GM23338 (cell line): ENCODE measurements around the gene GCDH. TPM values are rescaled to one million over a fixed set of nuclear protein-coding genes. Genes with fewer than 3 reads are reported as not detected.

Experiments
- ATAC-seq: fragments of 200-7000 bp; cut with Tn5 transposase; 3 replicates; pipeline ENCODE4 v1.9.1; 2020
- DNase-seq: peaks from one replicate; pipeline ENCODE4 v3.0.0-alpha.2; 2015; ENCODE audit warnings: low spot score
- H2AFZ ChIP-seq: fragments of 200-600 bp; sonication (generic); 2 replicates; pipeline ENCODE4 v1.8.0; 2016; ENCODE audit warnings: antibody characterized with exemption, mild to moderate bottlenecking, moderate library complexity
- H3F3A ChIP-seq: fragments of 200-600 bp; sonication (generic); replicated peaks from 2 replicates; pipeline ENCODE4 v1.8.0; 2017; ENCODE audit warnings: antibody characterized with exemption, mixed run types, low read depth
- H3K27ac ChIP-seq: fragments of 200-600 bp; sonication (generic); 2 replicates; pipeline ENCODE4 v1.6.1; 2016; ENCODE audit warnings: low read depth
- H3K27me3 ChIP-seq: fragments of 200-600 bp; sonication (generic); 2 replicates; pipeline ENCODE4 v1.8.0; 2016; ENCODE audit warnings: mild to moderate bottlenecking, mixed run types, moderate library complexity; ENCODE audit not compliant: insufficient read depth
- H3K36me3 ChIP-seq: fragments of 200-600 bp; sonication (generic); 2 replicates; pipeline ENCODE4 v1.8.0; 2016; ENCODE audit warnings: mild to moderate bottlenecking; ENCODE audit not compliant: insufficient read depth
- H3K4me1 ChIP-seq: fragments of 200-600 bp; sonication (generic); 2 replicates; pipeline ENCODE4 v1.8.0; 2016; ENCODE audit warnings: mild to moderate bottlenecking, moderate library complexity; ENCODE audit not compliant: insufficient read depth
- H3K4me2 ChIP-seq: fragments of 200-600 bp; sonication (generic); 2 replicates; pipeline ENCODE4 v1.7.1; 2017; ENCODE audit warnings: mixed run types
- H3K4me3 ChIP-seq: fragments of 200-600 bp; sonication (generic); 2 replicates; pipeline ENCODE4 v1.6.1; 2016; ENCODE audit warnings: mixed run types
- H3K79me2 ChIP-seq: fragments of 200-600 bp; sonication (generic); replicated peaks from 2 replicates; pipeline ENCODE4 v1.8.0; 2017; ENCODE audit warnings: mild to moderate bottlenecking; ENCODE audit not compliant: insufficient read depth
- H3K9me2 ChIP-seq: fragments of 200-600 bp; sonication (generic); 2 replicates; pipeline ENCODE4 v1.8.0; 2017; ENCODE audit not compliant: insufficient read depth
- H4K20me1 ChIP-seq: fragments of 200-600 bp; sonication (generic); replicated peaks from 2 replicates; pipeline ENCODE4 v1.8.0; 2017; ENCODE audit warnings: mild to moderate bottlenecking; ENCODE audit not compliant: insufficient read depth
- H3K27ac Mint-ChIP-seq: 2 replicates; pipeline ENCODE4 v1.8.0; 2020; ENCODE audit warnings: inconsistent platforms, mild to moderate bottlenecking, moderate library complexity, mixed read lengths
- H3K27me3 Mint-ChIP-seq: 3 replicates; pipeline ENCODE4 v1.8.0; 2022; ENCODE audit warnings: low read depth, mild to moderate bottlenecking, moderate library complexity, mixed read lengths, inconsistent platforms; ENCODE audit not compliant: insufficient read depth, poor library complexity
- H3K36me3 Mint-ChIP-seq: 3 replicates; pipeline ENCODE4 v1.8.0; 2021; ENCODE audit warnings: low read depth, mild to moderate bottlenecking, inconsistent platforms, moderate library complexity, mixed read lengths
- H3K4me1 Mint-ChIP-seq: 3 replicates; pipeline ENCODE4 v1.8.0; 2020; ENCODE audit warnings: mild to moderate bottlenecking, inconsistent platforms, mixed read lengths
- H3K4me3 Mint-ChIP-seq: 3 replicates; pipeline ENCODE4 v1.8.0; 2021; ENCODE audit warnings: moderate library complexity, mild to moderate bottlenecking, inconsistent platforms, mixed read lengths
- H3K9me3 Mint-ChIP-seq: 3 replicates; pipeline ENCODE4 v1.8.0; 2020; ENCODE audit warnings: moderate library complexity, mild to moderate bottlenecking, inconsistent platforms, mixed read lengths
- ETS1 ChIP-seq: IDR thresholded peaks from 2 replicates; pipeline ENCODE4 v1.6.1; 2016; ENCODE audit warnings: antibody characterized with exemption
- EZH2 ChIP-seq: fragments of 200-600 bp; sonication (generic); IDR thresholded peaks from one replicate; pipeline ENCODE4 v1.8.0; 2017; ENCODE audit warnings: antibody characterized with exemption, mild to moderate bottlenecking, low read depth; ENCODE audit not compliant: unreplicated experiment
- EZH2phosphoT487 ChIP-seq: fragments of 200-600 bp; sonication (generic); IDR thresholded peaks from one replicate; pipeline ENCODE4 v1.8.1; 2018; ENCODE audit warnings: antibody characterized with exemption; ENCODE audit not compliant: unreplicated experiment
- JUNB ChIP-seq: IDR thresholded peaks from one replicate; pipeline ENCODE4 v1.6.1; 2016; ENCODE audit warnings: antibody characterized with exemption; ENCODE audit not compliant: unreplicated experiment
- POLR2AphosphoS5 ChIP-seq: IDR thresholded peaks from 2 replicates; pipeline ENCODE4 v1.6.1; 2016; ENCODE audit warnings: antibody characterized with exemption, low read depth
- REST ChIP-seq: IDR thresholded peaks from one replicate; pipeline ENCODE4 v1.6.1; 2018; ENCODE audit warnings: antibody characterized with exemption; ENCODE audit not compliant: unreplicated experiment
- ZNF114 ChIP-seq: fragments of 250-450 bp; sonication (Bioruptor Pico); IDR thresholded peaks from 2 replicates; pipeline ENCODE4 v1.5.0; 2020; ENCODE audit warnings: mild to moderate bottlenecking, moderate library complexity
- ZNF331 ChIP-seq: fragments of 250-450 bp; sonication (Bioruptor Pico); IDR thresholded peaks from 2 replicates; pipeline ENCODE4 v1.5.0; 2020; ENCODE audit warnings: low read depth, mild to moderate bottlenecking, moderate library complexity
- ZNF462 ChIP-seq: fragments of 250-450 bp; sonication (Bioruptor Pico); IDR thresholded peaks from 2 replicates; pipeline ENCODE4 v1.5.0; 2020; ENCODE audit warnings: mild to moderate bottlenecking, moderate library complexity
- polyA plus RNA-seq: library from polyadenylated mRNA; unstranded; fragments of >200 nt; fragmentation: Nextera tagmentation; extraction: Ambion mirVana; gene quantifications from 2 replicates; pipeline ENCODE4 v1.2.1, GENCODE V29; 2016
- total RNA-seq: library from RNA; depleted of rRNA; stranded (reverse); fragments of >200 nt; shearing (Covaris generic); gene quantifications from 2 replicates; pipeline ENCODE4 v1.2.3, GENCODE V29; 2014

Gene GCDH
- total and polyA plus RNA-seq, 2 experiments from 2014 or later, result 54.1 to 99.8 TPM

- Histone ChIP-seq H3K9me2 (no peaks in the 10 kb centered on the region), H3F3A (peaks cover 36% of the 10 kb centered on the region), H3K4me2 (no peak overlapping the region), H3K27ac (no peak overlapping the region), H3K4me1 (peaks cover 20% of the 10 kb centered on the region), H3K79me2 (peaks cover 8% of the 10 kb centered on the region), H3K27me3 (no peaks in the 10 kb centered on the region), H3K36me3 (no peaks in the 10 kb centered on the region), H4K20me1 (peaks cover 11% of the 10 kb centered on the region), H2AFZ (no peak overlapping the region), H3K4me3 (no peak overlapping the region)
- Mint-ChIP-seq H3K27me3 (peaks cover 17% of the 10 kb centered on the region), H3K27ac (no peak overlapping the region), H3K4me1 (peaks cover 30% of the 10 kb centered on the region), H3K9me3 (no peaks in the 10 kb centered on the region; the same call in 2 of the 3 replicates), H3K4me3 (no peak overlapping the region), H3K36me3 (peaks cover 13% of the 10 kb centered on the region)
- ATAC-seq (no peak), DNase-seq (no peak)
- TF ChIP-seq ETS1 (no peak), REST (no peak)
Measured at GRCh38 chr19:12843328-12843727, 47.6 kb upstream of the GCDH start.

GRCh38 chr19:12843999-12844732, 46.8 kb upstream of the GCDH start:
- ATAC-seq (no peak), DNase-seq (no peak)
- Mint-ChIP-seq H3K27me3 (peaks cover 17% of the 10 kb centered on the region), H3K27ac (no peak overlapping the region), H3K4me3 (no peak overlapping the region; the same call in 2 of the 3 replicates), H3K9me3 (no peaks in the 10 kb centered on the region; the same call in 2 of the 3 replicates), H3K4me1 (peaks cover 28% of the 10 kb centered on the region), H3K36me3 (peaks cover 19% of the 10 kb centered on the region)
- Histone ChIP-seq H3F3A (peaks cover 34% of the 10 kb centered on the region), H3K27ac (no peak overlapping the region), H4K20me1 (peaks cover 11% of the 10 kb centered on the region), H3K9me2 (no peaks in the 10 kb centered on the region), H3K4me3 (no peak overlapping the region), H3K27me3 (no peaks in the 10 kb centered on the region), H3K79me2 (peaks cover 8% of the 10 kb centered on the region), H3K4me2 (no peak overlapping the region), H3K4me1 (peaks cover 20% of the 10 kb centered on the region), H3K36me3 (no peaks in the 10 kb centered on the region), H2AFZ (no peak overlapping the region)
- TF ChIP-seq JUNB (no peak), EZH2 (no peak), ZNF114 (CRISPR knock-in tag) (no peak), ZNF462 (CRISPR knock-in tag) (no peak), EZH2phosphoT487 (no peak), POLR2AphosphoS5 (no peak), ZNF331 (CRISPR knock-in tag) (no peak)
